HEK293 (cell line): ENCODE results near the gene ZNF608.

ENCODE experiments used
- CTCF ChIA-PET: fragments of 350-600 bp; formaldehyde crosslinking; extraction: SDS; loops from one replicate; lab custom pipeline; 2021; ENCODE audit warnings: antibody characterized with exemption; lab: Yijun Ruan, JAX
- POLR2A ChIA-PET: fragments of 300-600 bp; formaldehyde crosslinking; extraction: SDS; loops from one replicate; lab custom pipeline; 2020; ENCODE audit warnings: antibody characterized with exemption, inconsistent platforms; lab: Yijun Ruan, JAX
- H3K27ac ChIP-seq: fragments of 200-500 bp; sonication (Bioruptor generic); 2 replicates; pipeline ENCODE4 v1.5.1; 2014; ENCODE audit warnings: low read depth, low read length, control low read depth, inconsistent platforms; ENCODE audit errors: extremely low read depth
- H3K36me3 ChIP-seq, 2 experiments: fragments of 200-500 bp in 1 of 2; sonication (Bioruptor generic) in 1 of 2; 1 replicate in 1 of 2; 2 replicates in 1 of 2; pipeline ENCODE4 v1.5.1; 2014 to 2017; ENCODE audit warnings: inconsistent platforms in 2 of 2, low read length in 2 of 2; ENCODE audit not compliant: control insufficient read depth in 2 of 2, insufficient read depth in 1 of 2
- H3K4me1 ChIP-seq: fragments of 200-500 bp; sonication (Bioruptor generic); 2 replicates; pipeline ENCODE4 v1.5.1; 2014; ENCODE audit warnings: mild to moderate bottlenecking, low read length, inconsistent platforms; ENCODE audit not compliant: control insufficient read depth, insufficient read depth
- H3K4me3 ChIP-seq: 2 replicates; pipeline ENCODE4 v1.5.1; 2011; ENCODE audit warnings: low read depth, mild to moderate bottlenecking, control low read depth, low read length, moderate library complexity
- H3K9me3 ChIP-seq: fragments of 200-500 bp; sonication (Bioruptor generic); 2 replicates; pipeline ENCODE4 v1.5.1; 2014; ENCODE audit warnings: low read depth, low read length, inconsistent platforms; ENCODE audit not compliant: control insufficient read depth, insufficient read depth
- BCL6B ChIP-seq: fragments of 450-650 bp; formaldehyde crosslinking; IDR thresholded peaks from 2 replicates; pipeline ENCODE4 v1.5.1; 2017; ENCODE audit warnings: missing biosample characterization, missing genetic modification characterization
- KLF1 ChIP-seq: fragments of 450-650 bp; formaldehyde crosslinking; IDR thresholded peaks from 2 replicates; pipeline ENCODE4 v1.5.1; 2016; ENCODE audit warnings: missing biosample characterization, missing genetic modification characterization
- KLF16 ChIP-seq: fragments of 450-650 bp; formaldehyde crosslinking; IDR thresholded peaks from 2 replicates; pipeline ENCODE4 v1.5.1; 2017; ENCODE audit warnings: missing biosample characterization, missing genetic modification characterization
- KLF17 ChIP-seq: fragments of 450-650 bp; formaldehyde crosslinking; IDR thresholded peaks from 2 replicates; pipeline ENCODE4 v1.5.1; 2016; ENCODE audit warnings: missing biosample characterization, missing genetic modification characterization
- KLF7 ChIP-seq: fragments of 450-650 bp; formaldehyde crosslinking; IDR thresholded peaks from 2 replicates; pipeline ENCODE4 v1.5.1; 2016; ENCODE audit warnings: missing biosample characterization, missing genetic modification characterization, borderline replicate concordance
- MZF1 ChIP-seq: fragments of 450-650 bp; formaldehyde crosslinking; IDR thresholded peaks from 2 replicates; pipeline ENCODE4 v1.5.1; 2017; ENCODE audit warnings: missing biosample characterization, missing genetic modification characterization, borderline replicate concordance
- PATZ1 ChIP-seq: fragments of 450-650 bp; formaldehyde crosslinking; IDR thresholded peaks from 2 replicates; pipeline ENCODE4 v1.5.1; 2016; ENCODE audit warnings: missing biosample characterization, missing genetic modification characterization
- SALL2 ChIP-seq: fragments of 450-650 bp; formaldehyde crosslinking; IDR thresholded peaks from 2 replicates; pipeline ENCODE4 v1.5.0; 2017; ENCODE audit warnings: missing biosample characterization, mild to moderate bottlenecking, missing genetic modification characterization, borderline replicate concordance
- SP2 ChIP-seq: fragments of 450-650 bp; formaldehyde crosslinking; IDR thresholded peaks from 2 replicates; pipeline ENCODE4 v1.5.1; 2016; ENCODE audit warnings: missing biosample characterization, missing genetic modification characterization
- ZFP69B ChIP-seq: fragments of 450-650 bp; formaldehyde crosslinking; IDR thresholded peaks from 2 replicates; pipeline ENCODE4 v1.5.1; 2016; ENCODE audit warnings: missing biosample characterization, missing genetic modification characterization
- ZNF169 ChIP-seq: fragments of 450-650 bp; formaldehyde crosslinking; IDR thresholded peaks from 2 replicates; pipeline ENCODE4 v1.5.1; 2016; ENCODE audit warnings: missing biosample characterization, missing genetic modification characterization
- ZNF184 ChIP-seq: fragments of 450-650 bp; IDR thresholded peaks from 2 replicates; pipeline ENCODE4 v1.5.1; 2018; ENCODE audit warnings: missing biosample characterization, mild to moderate bottlenecking, missing genetic modification characterization
- ZNF221 ChIP-seq: fragments of 450-650 bp; formaldehyde crosslinking; IDR thresholded peaks from 2 replicates; pipeline ENCODE4 v1.5.1; 2017; ENCODE audit warnings: missing biosample characterization, missing genetic modification characterization, borderline replicate concordance
- ZNF239 ChIP-seq: fragments of 450-650 bp; formaldehyde crosslinking; IDR thresholded peaks from 2 replicates; pipeline ENCODE4 v1.5.1; 2016; ENCODE audit warnings: missing biosample characterization, missing genetic modification characterization
- ZNF266 ChIP-seq: fragments of 450-650 bp; formaldehyde crosslinking; IDR thresholded peaks from 2 replicates; pipeline ENCODE4 v1.5.1; 2016; ENCODE audit warnings: missing biosample characterization, missing genetic modification characterization, low read depth
- ZNF350 ChIP-seq: fragments of 450-650 bp; formaldehyde crosslinking; IDR thresholded peaks from 2 replicates; pipeline ENCODE4 v1.5.0; 2017; ENCODE audit warnings: missing biosample characterization, mild to moderate bottlenecking, missing genetic modification characterization
- ZNF473 ChIP-seq: fragments of 450-650 bp; formaldehyde crosslinking; IDR thresholded peaks from 2 replicates; pipeline ENCODE4 v1.5.1; 2017; ENCODE audit warnings: missing biosample characterization, missing genetic modification characterization
- ZNF48 ChIP-seq: fragments of 450-650 bp; formaldehyde crosslinking; IDR thresholded peaks from 2 replicates; pipeline ENCODE4 v1.5.1; 2016; ENCODE audit warnings: missing biosample characterization, missing genetic modification characterization
- ZNF514 ChIP-seq: fragments of 450-650 bp; formaldehyde crosslinking; IDR thresholded peaks from 2 replicates; pipeline ENCODE4 v1.5.1; 2016; ENCODE audit warnings: missing biosample characterization, missing genetic modification characterization
- ZNF624 ChIP-seq: fragments of 450-650 bp; formaldehyde crosslinking; IDR thresholded peaks from 2 replicates; pipeline ENCODE4 v1.5.1; 2017; ENCODE audit warnings: missing biosample characterization, missing genetic modification characterization
- ZNF660 ChIP-seq: fragments of 450-650 bp; IDR thresholded peaks from 2 replicates; pipeline ENCODE4 v1.5.1; 2018; ENCODE audit warnings: missing biosample characterization, mild to moderate bottlenecking, missing genetic modification characterization
- ZNF692 ChIP-seq: fragments of 450-650 bp; formaldehyde crosslinking; IDR thresholded peaks from 2 replicates; pipeline ENCODE4 v1.5.1; 2016; ENCODE audit warnings: missing biosample characterization, missing genetic modification characterization
- ZNF707 ChIP-seq: fragments of 450-650 bp; formaldehyde crosslinking; IDR thresholded peaks from 2 replicates; pipeline ENCODE4 v1.5.1; 2016; ENCODE audit warnings: missing biosample characterization, missing genetic modification characterization
- ZSCAN16 ChIP-seq: fragments of 450-650 bp; formaldehyde crosslinking; IDR thresholded peaks from 2 replicates; pipeline ENCODE4 v1.5.1; 2016; ENCODE audit warnings: missing biosample characterization, missing genetic modification characterization
- ZSCAN23 ChIP-seq: fragments of 450-650 bp; formaldehyde crosslinking; IDR thresholded peaks from 2 replicates; pipeline ENCODE4 v1.5.1; 2016; ENCODE audit warnings: missing biosample characterization, missing genetic modification characterization
- ZSCAN5A ChIP-seq: fragments of 450-650 bp; formaldehyde crosslinking; IDR thresholded peaks from 2 replicates; pipeline ENCODE4 v1.5.1; 2016; ENCODE audit warnings: missing biosample characterization, missing genetic modification characterization

Gene ZNF608

GRCh38 chr5:124747791-124748686 lies 1.6 kb upstream of the ZNF608 start (continued):
- TF ChIP-seq ZNF707 (tag by site-specific recombination), result no peak
- TF ChIP-seq, all 188 proteins: peak for 10

GRCh38 chr5:124746916-124747790 lies 714 bp upstream of the ZNF608 start:
- Histone ChIP-seq H3K9me3 (no peaks in the 10 kb centered on the region), H3K4me3 (peak overlapping the region; percentile 82), H3K4me1 (peaks cover 23% of the 10 kb centered on the region), H3K27ac (peak overlapping the region; percentile 99), H3K36me3 (no peaks in the 10 kb centered on the region)
- CTCF ChIA-PET, result interaction anchor here (0.5 to 0.6 kb wide), 4 partner anchors 27 to 891 kb away, joined by 3 to 4 read pairs (median 4); no protein-coding TSS in a partner anchor
- POLR2A ChIA-PET, result interaction anchor here (0.6 to 3.5 kb wide), 22 partner anchors 19 to 666 kb away, joined by 3 to 19 read pairs (median 4); no protein-coding TSS in a partner anchor
- peak; percentile 81 for TF ChIP-seq MZF1 (tag by site-specific recombination)
- no peak; the same call in 1 of the 2 replicates for TF ChIP-seq ZSCAN5A
- TF ChIP-seq ZNF473 (tag by site-specific recombination), result no peak
- TF ChIP-seq SP2 (tag by site-specific recombination), result peak; percentile 68
- peak; percentile 50 for TF ChIP-seq ZNF660 (tag by site-specific recombination)
- TF ChIP-seq ZNF48 (tag by site-specific recombination), result no peak
- peak; percentile 29 for TF ChIP-seq ZSCAN16 (tag by site-specific recombination)
- TF ChIP-seq ZNF514, result no peak
- TF ChIP-seq ZNF169 (tag by site-specific recombination), result no peak
- TF ChIP-seq ZNF184 (tag by site-specific recombination), result no peak; the same call in 1 of the 2 replicates
- TF ChIP-seq ZNF692, result peak; percentile 97
- TF ChIP-seq BCL6B (tag by site-specific recombination), result peak; percentile 28; the same call in 1 of the 2 replicates
- peak; percentile 67 for TF ChIP-seq PATZ1 (tag by site-specific recombination)
- peak; percentile 68 for TF ChIP-seq KLF1
- no peak for TF ChIP-seq ZNF221 (tag by site-specific recombination)
- no peak for TF ChIP-seq ZNF350 (tag by site-specific recombination)
- no peak for TF ChIP-seq ZNF266
- peak; percentile 96 for TF ChIP-seq KLF17 (tag by site-specific recombination)
- TF ChIP-seq ZSCAN23, result peak; percentile 93
- TF ChIP-seq SALL2 (tag by site-specific recombination), result no peak
- TF ChIP-seq ZNF624 (tag by site-specific recombination), result no peak
- peak; percentile 98 for TF ChIP-seq ZFP69B
- peak; percentile 21; the same call in 1 of the 2 replicates for TF ChIP-seq KLF16 (tag by site-specific recombination)
- TF ChIP-seq ZNF239 (tag by site-specific recombination), result no peak
- TF ChIP-seq KLF7 (tag by site-specific recombination), result peak; percentile 72; the same call in 1 of the 2 replicates
